GM21576 (cell line): ENCODE results near the gene SLC8A3.

Source experiments
- ATAC-seq: cut with Tn5 transposase; IDR thresholded peaks from one replicate; pipeline ENCODE4 v1.9.1; 2021; ENCODE audit warnings: mild to moderate bottlenecking, moderate library complexity; ENCODE audit not compliant: unreplicated experiment

SLC8A3 gene

DNA sequence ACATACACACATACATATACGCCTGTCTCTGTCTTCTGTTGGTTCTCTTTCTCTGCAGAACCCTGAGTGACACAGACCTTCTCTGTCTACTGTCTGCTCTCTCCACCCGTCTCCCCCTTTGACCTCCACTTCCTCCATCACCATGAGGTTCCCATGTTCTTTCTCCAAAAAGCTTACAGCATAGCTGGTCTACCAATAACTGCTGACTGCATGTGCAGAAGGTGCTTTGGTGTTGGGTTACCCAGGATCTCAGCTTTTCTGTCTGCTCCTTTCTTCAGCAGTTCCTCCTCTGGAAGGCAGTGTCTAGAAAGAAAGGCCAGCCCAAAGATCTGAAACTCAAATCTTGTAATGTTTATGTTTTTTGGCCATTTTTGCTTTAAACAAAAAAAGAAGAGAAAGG lies 184.0 kb downstream of the SLC8A3 start:
- no peak for ATAC-seq

- no peak for ATAC-seq
Measured at GRCh38 chr14:70002589-70003346, 186.0 kb downstream of the SLC8A3 start.

GRCh38 chr14:70000601-70001000 lies 188.2 kb downstream of the SLC8A3 start:
- ATAC-seq = no peak

DNA sequence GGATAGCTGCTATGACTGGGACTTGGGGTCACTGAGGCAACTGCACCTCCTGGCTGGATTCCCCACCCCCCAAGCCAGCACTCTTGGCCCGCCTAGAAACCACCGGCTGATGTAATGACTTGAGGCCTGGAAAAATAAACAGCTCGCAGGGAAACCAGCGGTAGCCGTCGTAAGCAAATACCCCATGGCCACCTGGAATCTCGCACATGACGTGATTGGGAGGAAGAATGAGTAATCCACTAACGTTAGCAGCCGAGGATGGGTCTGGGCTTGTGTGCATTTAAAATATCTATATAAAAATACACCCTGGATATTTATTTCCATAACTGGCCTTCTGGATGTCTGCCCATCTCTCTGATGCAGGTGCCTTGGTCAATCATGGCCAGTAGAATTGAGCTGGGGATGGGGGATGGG lies 189.5 kb downstream of the SLC8A3 start:
- ATAC-seq = no peak

- no peak for ATAC-seq
Measured at GRCh38 chr14:69997849-69998248, 190.9 kb downstream of the SLC8A3 start.

GRCh38 chr14:69996216-69996615 lies 192.5 kb downstream of the SLC8A3 start:
- no peak for ATAC-seq
